Measurements from ENCODE around the gene CMTM6. TPM values are rescaled to one million over a fixed set of nuclear protein-coding genes. Genes with fewer than 3 reads are reported as not detected.
"Not testable (repeated sequence)": the region's sequence is repeated elsewhere in the genome, so short reads cannot be mapped to it uniquely, and the experiment has no call there.

Gene CMTM6, protein sequence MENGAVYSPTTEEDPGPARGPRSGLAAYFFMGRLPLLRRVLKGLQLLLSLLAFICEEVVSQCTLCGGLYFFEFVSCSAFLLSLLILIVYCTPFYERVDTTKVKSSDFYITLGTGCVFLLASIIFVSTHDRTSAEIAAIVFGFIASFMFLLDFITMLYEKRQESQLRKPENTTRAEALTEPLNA
- 46.5 TPM for total RNA-seq

DNA sequence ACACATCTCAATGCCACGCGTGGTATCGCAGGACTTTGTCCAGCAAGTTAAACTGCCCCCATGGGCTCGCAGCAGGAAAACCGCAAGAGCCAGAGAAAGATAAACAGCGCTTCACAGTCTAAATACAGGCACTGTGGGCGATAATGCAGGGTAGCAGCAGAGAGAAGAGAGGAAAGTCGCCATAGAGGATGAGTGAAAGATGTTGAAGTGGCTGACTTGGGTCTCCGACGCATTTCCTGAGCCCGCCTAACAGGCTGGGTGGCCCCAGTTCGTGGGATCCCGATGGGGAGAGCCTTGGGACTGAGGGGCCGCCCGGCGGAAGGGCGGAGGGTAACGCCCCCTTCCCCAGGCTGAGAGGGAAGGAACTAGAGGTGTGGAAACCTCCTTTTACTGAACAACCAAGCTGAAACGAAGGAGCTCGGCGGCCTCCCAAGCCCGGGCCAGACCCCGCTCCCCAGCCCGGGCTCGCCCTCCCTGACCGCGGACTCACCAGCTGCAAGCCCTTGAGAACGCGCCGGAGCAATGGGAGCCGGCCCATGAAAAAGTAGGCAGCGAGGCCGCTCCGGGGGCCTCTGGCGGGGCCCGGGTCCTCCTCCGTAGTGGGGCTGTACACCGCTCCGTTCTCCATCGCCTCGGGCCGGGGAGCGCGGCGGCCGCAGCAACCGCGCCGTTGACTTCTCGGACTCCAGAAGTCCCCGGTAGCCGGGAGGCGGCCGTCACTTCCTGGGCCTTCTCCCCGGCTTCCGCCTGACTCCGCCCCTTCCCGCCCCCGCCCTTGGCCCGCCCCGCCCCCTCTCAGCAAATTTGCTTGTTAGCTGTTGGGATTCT lies at the start of gene CMTM6:
TSS of gene CMTM6 (minus strand) at position 735 of the 828 bp plus-strand sequence. CDS start at position 628, 107 bp downstream.
- peak; percentile 88 for ATAC-seq
- peak; percentile 82 for DNase-seq (ENCODE audit: low spot score)

DNA sequence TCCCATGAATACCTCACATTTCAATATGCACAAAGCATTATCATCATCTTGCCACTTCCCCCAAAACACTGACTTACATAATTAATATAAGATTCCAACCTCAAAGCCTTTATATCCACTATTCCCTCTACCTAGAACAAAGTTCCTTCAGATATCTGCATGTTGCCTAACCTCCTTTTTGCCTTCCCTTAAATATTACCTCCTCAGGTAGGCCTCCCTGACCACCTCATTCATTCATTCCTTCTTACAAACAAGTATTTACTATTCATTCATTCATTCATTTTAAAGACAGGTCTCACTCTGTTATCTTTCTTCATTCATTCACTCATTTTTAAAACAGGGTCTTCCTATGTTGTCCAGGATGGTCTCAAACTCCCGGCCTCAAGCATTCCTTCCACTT lies 49.4 kb upstream of the CMTM6 start:
- DNase-seq (ENCODE audit: low spot score) = no peak
- no peak for ATAC-seq

DNA sequence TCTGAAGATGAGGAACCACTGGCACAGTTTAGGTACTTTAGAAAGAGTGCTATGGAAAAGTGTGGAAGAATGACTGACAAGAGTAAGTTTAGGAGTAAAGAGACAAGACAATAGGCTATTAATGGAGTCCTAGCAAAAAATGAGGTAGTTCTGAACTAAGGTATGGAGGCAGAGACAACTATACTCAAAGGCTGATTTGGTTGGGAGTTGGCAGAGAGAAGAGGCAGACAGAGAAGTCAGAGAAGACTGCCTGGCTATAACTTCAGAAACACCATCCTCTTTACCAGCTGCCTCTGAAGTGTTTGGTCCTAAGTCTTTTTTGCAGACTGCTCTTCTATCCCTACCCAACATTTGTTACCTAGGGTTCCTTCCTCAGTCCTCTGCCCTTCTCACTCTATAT lies 48.8 kb upstream of the CMTM6 start:
- DNase-seq (ENCODE audit: low spot score) (no peak), ATAC-seq (no peak)

DNA sequence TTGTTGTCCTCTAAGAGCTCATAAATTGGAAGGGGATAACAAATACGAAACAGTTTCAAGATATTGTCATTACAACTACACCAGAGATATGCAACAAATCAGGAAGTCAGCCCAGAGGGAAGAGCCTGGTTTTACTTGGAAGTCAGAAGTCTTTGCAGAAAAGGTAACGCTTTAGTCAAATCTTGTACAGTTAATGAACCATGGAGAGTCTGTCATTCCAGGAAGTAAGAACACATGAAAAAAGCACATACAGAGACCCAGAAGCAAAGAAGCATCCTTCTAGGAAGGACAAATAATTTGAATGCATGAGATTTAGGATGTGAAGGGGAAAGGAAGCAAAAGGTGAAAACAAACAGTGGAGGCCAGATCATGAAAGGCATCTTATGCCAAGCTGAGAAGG lies 48.4 kb upstream of the CMTM6 start:
- DNase-seq (ENCODE audit: low spot score) (no peak), ATAC-seq (no peak)

DNA sequence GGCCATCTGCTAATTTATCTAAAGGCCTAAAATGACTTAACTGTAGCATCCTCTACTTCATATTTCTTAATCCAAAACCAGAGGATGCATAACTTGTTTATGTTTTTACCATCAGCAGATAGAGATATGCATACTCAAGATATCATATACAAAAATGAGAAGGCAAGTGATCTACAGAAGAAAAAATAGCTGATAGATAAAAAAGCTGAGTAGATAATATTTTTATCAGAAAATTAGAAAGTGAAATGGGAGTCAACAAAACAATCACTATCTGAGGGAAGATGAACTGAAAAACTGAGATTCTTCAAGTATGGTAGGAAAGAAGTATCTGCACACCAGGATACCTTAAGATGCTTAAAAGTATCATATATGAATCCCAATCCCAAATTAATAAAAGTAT lies 42.7 kb upstream of the CMTM6 start:
- no peak for ATAC-seq
- no peak for DNase-seq (ENCODE audit: low spot score)

DNA sequence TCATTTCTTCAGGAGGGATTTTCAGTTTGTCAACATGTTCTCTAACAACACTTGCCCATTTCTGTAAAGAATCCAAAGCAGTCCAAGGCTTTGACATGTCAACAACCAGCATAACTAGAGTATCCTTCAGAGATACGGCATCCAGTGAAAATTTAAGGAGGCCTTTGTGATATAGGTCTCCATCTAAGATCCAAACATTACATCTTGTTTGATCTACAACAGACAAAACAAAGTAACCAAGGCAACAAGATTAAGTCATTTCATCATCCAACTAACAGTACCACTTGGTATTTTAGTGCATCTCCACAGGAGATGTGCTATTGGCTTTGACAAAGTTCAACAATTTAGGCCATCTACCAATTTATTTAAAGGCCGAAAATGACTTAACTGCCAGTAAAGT lies 42.2 kb upstream of the CMTM6 start:
- DNase-seq (ENCODE audit: low spot score) (no peak), ATAC-seq (no peak)

DNA sequence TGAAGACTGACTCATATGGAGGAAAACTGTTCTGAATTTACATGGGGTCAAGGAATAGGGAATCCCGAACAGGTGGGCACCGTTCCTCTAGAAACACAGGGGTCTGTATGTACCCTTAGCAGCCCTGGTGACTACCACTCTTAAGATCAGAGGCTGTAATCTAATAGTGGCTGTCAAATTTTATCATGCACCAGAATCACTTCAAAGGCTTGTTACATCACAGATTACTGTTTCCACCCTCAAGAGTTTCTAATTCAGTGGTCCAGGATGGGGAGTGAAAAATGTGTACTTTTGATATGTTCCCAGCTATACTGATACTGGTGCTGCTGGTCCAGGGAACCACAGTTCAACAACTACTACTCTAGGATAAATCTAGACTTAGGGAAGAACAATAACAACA lies 40.2 kb upstream of the CMTM6 start:
- no peak for ATAC-seq
- DNase-seq (ENCODE audit: low spot score) = no peak

DNA sequence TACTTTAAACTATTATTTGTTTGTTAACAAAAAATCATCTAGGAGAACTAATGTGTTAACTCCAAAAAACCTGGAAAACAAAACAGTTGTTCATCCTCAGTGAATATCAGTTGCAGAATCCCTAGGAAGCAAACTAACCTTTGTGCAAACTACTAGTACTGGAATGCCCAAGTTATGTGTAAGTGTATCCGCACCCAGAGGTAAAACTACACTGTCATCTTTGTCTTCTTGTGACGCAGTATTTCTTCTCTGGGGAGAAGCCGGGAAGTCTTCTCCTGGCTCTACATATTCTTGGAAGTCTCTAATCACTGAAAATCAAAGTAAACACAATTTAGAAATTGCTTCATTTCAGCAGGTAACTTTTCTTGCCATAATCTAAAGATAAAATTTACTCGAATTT lies 38.2 kb upstream of the CMTM6 start:
- no peak for ATAC-seq
- no peak for DNase-seq (ENCODE audit: low spot score)

DNA sequence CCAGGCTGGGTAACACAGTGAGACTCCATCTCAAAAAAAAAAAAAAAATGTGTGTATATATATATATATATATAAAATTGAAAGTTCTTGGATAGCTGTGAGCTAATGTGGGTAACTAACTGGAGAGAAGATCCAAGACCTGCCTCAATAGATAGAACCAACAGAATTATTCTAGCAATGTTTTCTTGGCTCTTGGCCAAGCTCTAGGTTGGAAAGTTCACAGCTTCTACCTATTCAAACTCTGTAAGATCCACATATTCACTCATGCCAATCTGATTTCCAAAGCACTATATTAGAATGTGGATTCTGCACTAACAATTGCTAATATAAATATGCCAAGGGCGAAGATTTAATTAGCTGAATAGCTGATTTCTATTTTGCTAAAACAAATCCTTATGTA lies 29.8 kb upstream of the CMTM6 start:
- no peak for DNase-seq (ENCODE audit: low spot score)
- no peak for ATAC-seq

DNA sequence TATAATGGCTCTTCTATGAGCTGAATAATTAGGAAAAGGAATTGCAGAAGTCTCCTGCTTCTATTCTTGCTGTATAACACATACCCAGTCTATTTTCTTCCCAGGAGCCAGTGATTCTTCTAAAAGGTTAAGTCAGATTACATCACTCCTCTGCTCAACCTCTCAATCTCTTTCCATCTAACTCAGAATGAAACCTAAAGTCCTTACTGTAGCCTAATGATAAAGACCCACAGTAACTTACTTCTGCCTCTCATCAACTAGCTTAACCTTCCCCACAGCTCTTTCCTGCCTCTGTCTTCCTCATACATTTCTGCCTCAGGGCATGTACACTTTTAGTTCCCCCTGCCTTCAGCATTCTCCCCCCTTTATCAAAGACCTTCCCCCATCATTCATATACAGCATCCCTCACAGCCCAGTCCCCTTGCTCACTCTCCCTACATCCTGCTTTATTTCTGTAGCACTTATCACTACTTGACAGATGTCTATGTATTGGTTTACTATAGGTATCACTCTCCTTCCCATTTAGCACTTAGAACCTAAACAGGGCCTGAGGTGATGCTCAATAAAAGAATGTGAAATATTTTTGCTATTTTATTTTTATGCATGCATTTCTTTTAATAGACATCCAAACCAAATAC lies 28.5 kb upstream of the CMTM6 start:
- ATAC-seq = no peak

DNA sequence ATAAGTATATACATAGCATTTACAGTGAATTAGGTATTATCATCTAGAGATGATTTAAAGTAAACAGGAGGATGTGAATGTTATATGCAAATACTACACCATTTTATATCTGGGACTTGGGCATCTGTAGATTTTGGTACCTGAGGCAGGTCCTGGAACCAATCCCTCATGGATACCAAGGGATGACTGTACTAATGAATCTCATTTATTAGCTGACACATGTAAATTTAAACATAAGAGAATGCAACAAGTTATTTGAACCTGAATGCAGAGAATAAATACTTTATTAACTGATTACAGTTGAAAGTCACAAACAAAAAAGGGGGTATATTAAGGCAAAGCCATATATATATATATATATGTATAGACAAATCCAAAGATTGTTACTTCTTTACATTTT lies 23.1 kb upstream of the CMTM6 start:
- ATAC-seq = no peak
- no peak for DNase-seq (ENCODE audit: low spot score)

More for the DNA sequence above, 28.5 kb upstream of the CMTM6 start:
- DNase-seq (ENCODE audit: low spot score) = no peak

DNA sequence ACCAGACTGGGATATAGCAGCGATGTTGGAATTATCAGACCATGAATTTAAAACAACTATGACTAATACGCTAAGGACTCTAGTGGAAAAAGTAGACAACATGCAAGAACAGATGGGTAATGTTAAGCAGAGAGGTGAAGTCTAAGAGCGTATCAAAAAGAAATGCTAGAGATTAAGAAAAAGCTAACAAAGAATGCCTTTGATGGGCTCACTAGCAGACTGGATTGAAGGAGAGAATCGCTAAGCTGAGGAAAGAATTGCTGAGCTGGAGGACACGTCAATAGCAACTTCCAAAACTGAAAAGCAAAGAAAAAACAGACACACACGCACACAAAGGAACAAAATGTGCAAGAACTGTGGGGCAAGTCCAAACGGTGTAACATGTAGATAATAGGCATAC lies 20.0 kb upstream of the CMTM6 start:
- no peak for ATAC-seq
- DNase-seq (ENCODE audit: low spot score) = no peak

DNA sequence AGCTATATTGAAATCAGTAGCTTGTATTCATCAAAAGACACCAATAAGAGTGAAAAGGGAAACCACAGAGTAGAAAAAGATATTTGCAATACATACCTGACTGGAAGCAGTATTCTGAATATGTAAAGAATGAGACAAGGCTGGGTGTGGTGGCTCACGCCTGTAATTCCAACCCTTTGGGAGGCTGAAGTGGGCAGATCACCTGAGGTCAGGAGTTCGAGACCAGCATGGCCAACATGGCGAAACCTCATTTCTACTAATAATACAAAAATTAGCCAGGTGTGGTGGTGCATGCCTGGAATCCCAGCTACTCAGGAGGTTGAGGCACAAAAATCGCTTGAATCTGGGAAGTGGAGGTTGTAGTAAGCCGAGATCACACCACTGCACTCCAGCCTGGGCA lies 16.3 kb upstream of the CMTM6 start:
- not testable (repeated sequence) for DNase-seq (ENCODE audit: low spot score); ATAC-seq

DNA sequence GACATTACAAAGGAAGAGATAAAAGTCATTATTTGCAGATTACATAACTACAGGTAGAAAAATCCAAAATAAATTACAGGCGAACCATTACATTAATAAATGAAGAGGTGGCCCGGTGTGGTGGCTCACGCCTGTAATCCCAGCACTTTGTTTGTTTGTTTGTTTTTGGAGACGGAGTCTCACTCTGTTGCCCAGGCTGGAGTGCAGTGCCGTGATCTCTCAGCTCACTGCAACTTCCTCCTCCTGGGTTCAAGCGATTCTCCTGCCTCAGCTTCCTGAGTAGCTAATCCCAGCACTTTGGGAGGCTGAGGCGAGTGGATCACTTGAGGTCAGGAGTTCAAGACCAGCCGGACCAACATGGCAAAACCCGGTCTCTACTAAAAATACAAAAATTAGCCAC lies 14.1 kb upstream of the CMTM6 start:
- not testable (repeated sequence) for ATAC-seq; DNase-seq (ENCODE audit: low spot score)

DNA sequence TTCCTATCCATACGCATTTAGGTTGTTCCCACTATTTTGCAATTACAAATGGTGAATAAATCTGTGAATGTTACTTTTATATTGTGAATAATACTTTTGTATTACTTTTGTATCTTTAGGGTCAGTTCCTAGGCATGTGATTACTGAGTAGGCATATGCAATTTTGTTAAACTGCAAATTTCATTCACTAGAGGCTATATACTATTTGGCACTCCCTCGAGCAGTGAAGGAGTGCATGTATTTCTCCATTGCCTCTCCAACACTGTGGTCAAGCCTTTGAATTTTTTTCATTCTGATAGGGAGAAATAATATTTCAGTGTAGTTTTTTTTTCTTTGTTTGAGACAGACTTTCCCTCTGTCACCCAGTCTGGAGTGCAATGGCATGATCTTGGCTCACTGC lies 8.4 kb upstream of the CMTM6 start:
- DNase-seq (ENCODE audit: low spot score) (no peak), ATAC-seq (no peak)

DNA sequence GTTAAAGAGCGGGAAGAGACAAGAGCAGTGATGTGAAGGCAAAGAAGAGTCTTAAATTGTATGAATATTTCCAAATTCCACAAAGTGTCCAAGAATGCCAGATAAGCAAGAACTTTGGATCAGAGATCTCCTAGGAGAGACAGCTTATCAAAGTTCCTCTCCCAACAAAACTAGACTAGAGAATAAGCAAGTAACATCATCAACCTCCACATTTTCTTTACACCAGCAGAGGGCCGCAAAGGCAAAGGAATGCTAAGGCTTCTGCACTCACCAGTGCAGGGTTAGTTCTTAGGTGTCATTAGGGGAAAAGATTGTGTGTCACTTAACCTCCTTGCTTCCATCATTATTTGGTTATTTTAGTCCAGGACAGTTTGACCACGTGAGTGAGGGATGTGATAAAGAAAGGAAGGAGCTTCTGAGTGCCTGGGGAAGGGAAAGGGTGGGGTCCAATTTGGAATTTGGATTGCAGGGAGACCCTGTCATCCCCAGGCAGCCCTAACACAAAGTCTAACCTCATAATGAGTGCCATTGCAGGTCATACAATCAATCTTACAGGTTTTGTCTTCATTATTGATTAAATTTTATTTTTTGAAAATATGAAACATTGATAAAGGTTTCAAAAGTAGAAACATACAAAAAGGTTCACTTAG lies 7.5 kb upstream of the CMTM6 start:
- DNase-seq (ENCODE audit: low spot score) = peak; percentile 65
- peak; percentile 98 for ATAC-seq

DNA sequence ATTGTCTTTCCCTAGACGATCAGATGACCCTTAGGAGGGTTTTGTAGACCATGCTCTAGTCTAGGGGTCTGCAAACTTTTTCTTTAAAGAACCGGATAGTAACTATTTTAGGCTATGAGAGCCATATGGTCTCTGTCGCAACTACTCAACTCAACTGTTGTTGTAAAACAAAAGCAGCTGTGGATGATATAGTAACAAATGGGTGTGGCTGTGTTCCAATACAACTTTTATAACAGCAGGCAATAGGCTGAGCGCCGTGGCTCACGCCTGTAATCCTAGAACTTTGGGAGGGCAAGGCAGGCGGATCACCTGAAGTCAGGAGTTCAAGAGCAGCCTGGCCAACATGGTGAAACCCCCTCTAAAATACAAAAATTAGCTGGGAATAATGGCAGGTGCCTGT lies 6.1 kb upstream of the CMTM6 start:
- ATAC-seq = no peak
- DNase-seq (ENCODE audit: low spot score) = no peak

DNA sequence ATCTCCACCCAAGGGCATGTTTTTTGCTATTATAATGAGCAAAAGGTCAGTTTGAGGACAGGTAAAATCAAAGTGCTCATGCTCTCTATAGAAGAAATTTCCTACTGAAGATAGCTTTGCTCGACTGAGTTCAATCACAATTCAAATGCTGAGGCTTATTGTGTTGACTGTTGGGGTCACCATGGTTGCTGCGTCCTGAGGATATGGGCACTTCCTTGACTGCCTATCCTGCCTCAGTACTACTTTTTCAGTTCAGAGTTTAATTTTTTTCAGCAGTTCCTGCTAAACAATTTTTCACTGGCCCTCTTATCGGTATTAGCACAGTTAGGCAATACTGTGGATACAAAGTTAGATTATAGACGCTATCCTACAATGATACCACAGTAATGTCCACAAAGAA lies 3.8 kb upstream of the CMTM6 start:
- no peak for DNase-seq (ENCODE audit: low spot score)
- no peak for ATAC-seq

DNA sequence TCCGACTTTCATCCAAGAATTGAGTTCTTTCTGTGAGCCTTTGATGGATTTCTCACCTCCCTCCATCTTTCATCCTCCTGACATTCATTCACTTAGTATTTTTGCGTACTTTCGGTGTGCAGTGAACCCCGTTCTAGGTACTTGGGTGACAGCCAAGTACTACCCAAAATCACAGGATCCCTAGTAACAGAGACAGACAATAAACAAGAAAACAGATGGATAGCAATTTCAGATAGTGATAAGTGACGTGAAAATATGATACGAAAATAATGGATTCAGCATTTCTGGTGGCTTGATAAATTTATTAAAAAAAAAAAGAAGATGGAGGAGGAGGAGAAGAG lies 264 bp upstream of the CMTM6 start:
- no peak for DNase-seq (ENCODE audit: low spot score)
- ATAC-seq = no peak

DNA sequence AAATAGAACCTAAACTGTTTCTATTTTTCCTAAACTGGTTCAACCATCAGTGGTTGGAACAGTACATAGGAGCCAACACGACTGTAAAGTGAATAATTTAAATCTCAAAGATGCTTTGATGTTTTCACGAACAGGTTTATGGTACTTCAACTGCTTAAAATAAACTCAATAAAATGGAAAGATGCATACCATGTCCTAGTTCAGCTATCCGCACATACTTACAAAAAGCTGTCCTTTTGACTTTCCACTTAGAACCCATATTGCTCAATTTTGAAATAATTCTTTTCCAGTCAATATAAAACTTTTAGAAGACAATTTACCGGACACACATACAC lies 902 bp downstream of the CMTM6 start:
- DNase-seq (ENCODE audit: low spot score) (no peak), ATAC-seq (no peak)

DNA sequence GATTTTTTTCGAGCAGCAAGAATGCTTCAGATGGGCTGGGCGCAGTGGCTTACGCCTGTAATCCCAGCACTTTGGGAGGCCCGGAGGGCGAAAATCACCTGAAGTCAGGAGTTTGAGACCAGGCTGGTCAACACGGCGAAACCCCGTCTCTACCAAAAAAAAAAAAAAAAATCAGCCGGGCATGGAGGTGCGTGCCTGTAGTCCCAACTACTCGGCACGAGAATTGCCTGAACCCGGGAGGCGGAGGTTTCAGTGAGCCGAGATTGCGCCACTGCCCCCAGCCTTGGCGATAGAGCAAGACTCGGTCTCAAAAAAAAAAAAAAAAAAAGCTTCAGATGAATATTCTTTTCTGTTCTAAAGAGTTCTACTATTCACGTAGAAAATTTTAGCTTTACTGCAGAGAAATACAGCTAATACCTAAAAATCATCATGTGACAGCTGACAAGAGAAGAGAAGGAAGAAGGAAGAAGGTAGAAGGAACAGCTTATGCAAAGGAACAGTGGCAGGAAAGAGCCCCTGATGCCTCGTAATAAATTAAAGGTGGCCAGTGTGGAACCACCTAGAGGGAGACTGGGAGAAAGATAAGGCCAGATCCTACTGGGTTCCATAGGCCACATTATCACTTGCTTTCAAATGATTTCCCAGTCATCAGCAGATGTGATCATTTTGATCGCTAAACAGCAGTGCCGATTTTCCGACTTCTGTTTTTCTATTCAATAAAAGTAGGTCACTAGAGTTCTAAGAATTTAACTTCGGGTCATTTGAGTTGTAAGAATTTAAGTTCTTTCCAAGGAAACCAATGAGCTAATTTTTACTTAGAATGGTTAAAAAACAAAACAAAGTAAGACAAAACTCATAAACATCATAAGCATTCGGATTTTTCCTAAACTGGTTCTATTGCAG lies 1.5 kb downstream of the CMTM6 start:
- ATAC-seq (peak; percentile 35), DNase-seq (ENCODE audit: low spot score) (peak; percentile 72)

All from left lobe of liver (tissue), 2 donors.